Measurements from ENCODE around the gene CEP19. TPM values are rescaled to one million over a fixed set of nuclear protein-coding genes. Genes with fewer than 3 reads are reported as not detected.

The CEP19 gene
- total RNA-seq, 1 donor: 3.6 TPM

- Histone ChIP-seq H2AFZ (ENCODE audit: low read length) (no peak overlapping the region), H3K27me3 (ENCODE audit: insufficient read depth, low read length) (no peaks in the 10 kb centered on the region), H3K4me2 (ENCODE audit: insufficient read depth, low read length) (no peak overlapping the region), H3K4me1 (ENCODE audit: insufficient read depth, low read length) (peaks cover 6% of the 10 kb centered on the region), H3K4me3 (ENCODE audit: insufficient read depth, low read length) (no peak overlapping the region), H4K20me1 (ENCODE audit: insufficient read depth, low read length) (peaks cover 16% of the 10 kb centered on the region), H3K36me3 (ENCODE audit: insufficient read depth, low read length) (peaks cover 4% of the 10 kb centered on the region), H3K9me3 (ENCODE audit: low read depth, low read length) (no peaks in the 10 kb centered on the region), H3K79me2 (ENCODE audit: insufficient read depth, low read length) (peaks cover 30% of the 10 kb centered on the region), H3K27ac (ENCODE audit: low read depth, low read length) (no peak overlapping the region)
- DNase-seq (ENCODE audit: insufficient read length, low spot score, missing footprints): no peak
- TF ChIP-seq CTCF (IDR thresholded peaks at IDR 0.05; ENCODE audit: extremely low read depth, low read depth, low read length): no peak
Measured at GRCh38 chr3:196737655-196738054, 25.6 kb upstream of the CEP19 start.

- Histone ChIP-seq H3K9me3 (ENCODE audit: low read depth, low read length) (no peaks in the 10 kb centered on the region), H3K79me2 (ENCODE audit: insufficient read depth, low read length) (peaks cover 22% of the 10 kb centered on the region), H3K27ac (ENCODE audit: low read depth, low read length) (no peak overlapping the region), H3K27me3 (ENCODE audit: insufficient read depth, low read length) (no peaks in the 10 kb centered on the region), H3K4me2 (ENCODE audit: insufficient read depth, low read length) (no peak overlapping the region), H3K4me1 (ENCODE audit: insufficient read depth, low read length) (peaks cover 6% of the 10 kb centered on the region), H2AFZ (ENCODE audit: low read length) (no peak overlapping the region), H4K20me1 (ENCODE audit: insufficient read depth, low read length) (peaks cover 10% of the 10 kb centered on the region), H3K4me3 (ENCODE audit: insufficient read depth, low read length) (no peak overlapping the region), H3K36me3 (ENCODE audit: insufficient read depth, low read length) (peaks cover 4% of the 10 kb centered on the region)
- no peak for DNase-seq (ENCODE audit: insufficient read length, low spot score, missing footprints)
- no peak for TF ChIP-seq CTCF (IDR thresholded peaks at IDR 0.05; ENCODE audit: extremely low read depth, low read depth, low read length)
Measured at GRCh38 chr3:196736670-196737374, 24.8 kb upstream of the CEP19 start.

- TF ChIP-seq CTCF (IDR thresholded peaks at IDR 0.05; ENCODE audit: extremely low read depth, low read depth, low read length): no peak
- no peak overlapping the region for H2AFZ ChIP-seq (ENCODE audit: low read length)
- H3K4me2 ChIP-seq (ENCODE audit: insufficient read depth, low read length): no peak overlapping the region
- peaks cover 11% of the 10 kb centered on the region for H3K79me2 ChIP-seq (ENCODE audit: insufficient read depth, low read length)
- H3K36me3 ChIP-seq (ENCODE audit: insufficient read depth, low read length): peaks cover 8% of the 10 kb centered on the region
- no peak overlapping the region for H3K27ac ChIP-seq (ENCODE audit: low read depth, low read length)
- no peaks in the 10 kb centered on the region for H3K9me3 ChIP-seq (ENCODE audit: low read depth, low read length)
- no peak overlapping the region for H3K4me3 ChIP-seq (ENCODE audit: insufficient read depth, low read length)
- no peak for DNase-seq (ENCODE audit: insufficient read length, low spot score, missing footprints)
- no peaks in the 10 kb centered on the region for H3K27me3 ChIP-seq (ENCODE audit: insufficient read depth, low read length)
- no peaks in the 10 kb centered on the region for H3K4me1 ChIP-seq (ENCODE audit: insufficient read depth, low read length)
- peaks cover 4% of the 10 kb centered on the region for H4K20me1 ChIP-seq (ENCODE audit: insufficient read depth, low read length)
Measured at GRCh38 chr3:196735751-196736150, 23.7 kb upstream of the CEP19 start.

GRCh38 chr3:196726788-196727675, 15.0 kb upstream of the CEP19 start:
- Histone ChIP-seq H3K79me2 (ENCODE audit: insufficient read depth, low read length) (no peaks in the 10 kb centered on the region), H3K36me3 (ENCODE audit: insufficient read depth, low read length) (peaks cover 21% of the 10 kb centered on the region), H4K20me1 (ENCODE audit: insufficient read depth, low read length) (peaks cover 3% of the 10 kb centered on the region), H3K4me3 (ENCODE audit: insufficient read depth, low read length) (no peak overlapping the region), H3K27ac (ENCODE audit: low read depth, low read length) (peak overlapping the region; percentile 10), H3K4me2 (ENCODE audit: insufficient read depth, low read length) (peak overlapping the region; percentile 41), H2AFZ (ENCODE audit: low read length) (no peak overlapping the region), H3K4me1 (ENCODE audit: insufficient read depth, low read length) (peaks cover 14% of the 10 kb centered on the region), H3K9me3 (ENCODE audit: low read depth, low read length) (no peaks in the 10 kb centered on the region), H3K27me3 (ENCODE audit: insufficient read depth, low read length) (no peaks in the 10 kb centered on the region)
- no peak for TF ChIP-seq CTCF (IDR thresholded peaks at IDR 0.05; ENCODE audit: extremely low read depth, low read depth, low read length)
- DNase-seq (ENCODE audit: insufficient read length, low spot score, missing footprints): peak; percentile 90
